GM12878 (cell line): ENCODE measurements around the gene NEMF. TPM values are rescaled to one million over a fixed set of nuclear protein-coding genes. Genes with fewer than 3 reads are reported as not detected.

Source experiments
- EGR1 ChIP-seq, 2 experiments: IDR thresholded peaks; 1 replicate in 1 of 2; 2 replicates in 1 of 2; pipeline ENCODE4 v1.6.1; 2011 to 2012; ENCODE audit warnings: low read depth in 2 of 2, low read length in 2 of 2, borderline replicate concordance in 1 of 2, mild to moderate bottlenecking in 1 of 2, moderate library complexity in 1 of 2
- MLLT1 ChIP-seq: fragments of 450-650 bp; IDR thresholded peaks from 2 replicates; pipeline ENCODE4 v1.6.1; 2016; ENCODE audit warnings: mild to moderate bottlenecking
- MTA3 ChIP-seq: IDR thresholded peaks from 2 replicates; pipeline ENCODE4 v1.6.1; 2012; ENCODE audit warnings: low read length, inconsistent platforms, borderline replicate concordance
- MXI1 ChIP-seq: fragments of 150-350 bp; IDR thresholded peaks from 2 replicates; pipeline ENCODE4 v1.6.1; 2011; ENCODE audit warnings: low read depth, mild to moderate bottlenecking, inconsistent platforms, low read length, improper control_type of control experiment
- PAX5 ChIP-seq: IDR thresholded peaks from 2 replicates; pipeline ENCODE4 v1.6.1; 2011; ENCODE audit warnings: low read depth, low read length, borderline replicate concordance
- PKNOX1 ChIP-seq: fragments of 450-650 bp; IDR thresholded peaks from 2 replicates; pipeline ENCODE4 v1.6.1; 2016; ENCODE audit warnings: mild to moderate bottlenecking
- POLR2AphosphoS2 ChIP-seq: IDR thresholded peaks from 2 replicates; pipeline ENCODE4 v1.6.1; 2011; ENCODE audit warnings: low read depth, mild to moderate bottlenecking, low read length, improper control_type of control experiment, moderate library complexity
- SKIL ChIP-seq: fragments of 450-650 bp; IDR thresholded peaks from 2 replicates; pipeline ENCODE4 v1.6.1; 2017; ENCODE audit warnings: mild to moderate bottlenecking, low read depth, inconsistent platforms; ENCODE audit not compliant: poor library complexity, severe bottlenecking
- SMARCA5 ChIP-seq: fragments of 450-650 bp; IDR thresholded peaks from 2 replicates; pipeline ENCODE4 v1.6.1; 2017; ENCODE audit warnings: mild to moderate bottlenecking
- TAF1 ChIP-seq: IDR thresholded peaks from 2 replicates; pipeline ENCODE4 v1.6.1; 2011; ENCODE audit warnings: mild to moderate bottlenecking, low read depth, low read length, borderline replicate concordance
- polyA plus RNA-seq, 11 experiments: library from polyadenylated mRNA; depleted of rRNA in 4 of 11; unstranded in 6 of 11; stranded (reverse) in 5 of 11; fragments of >200 nt; fragmentation: Nextera tagmentation in 4 of 11; fragmentation: Illumina TruSeq in 1 of 11; extraction: Ambion mirVana in 4 of 11; extraction: Trizol in 1 of 11; gene quantifications; 1 replicate in 1 of 11; 2 replicates in 10 of 11; pipeline versions ENCODE4 v1.2.1 to v1.2.3, GENCODE V29; 2011 to 2016; ENCODE audit warnings: inconsistent platforms in 2 of 11, missing spikeins in 2 of 11, low read depth in 1 of 11
- total RNA-seq, 4 experiments: library from RNA; depleted of rRNA in 3 of 4; stranded (reverse); fragments of >200 nt in 3 of 4; fragmentation: Illumina TruSeq in 1 of 4; extraction: Trizol in 1 of 4; gene quantifications; 2 replicates each; pipeline versions ENCODE4 v1.2.1 to v1.2.3, GENCODE V29; 2013 to 2021
- TF ChIP-seq, protein P1 (sequence below): IDR thresholded peaks from 2 replicates; pipeline ENCODE4 v1.6.1; 2012; ENCODE audit warnings: low read depth, low read length, improper control_type of control experiment
- TF ChIP-seq, protein P2 (sequence below): IDR thresholded peaks from 2 replicates; pipeline ENCODE4 v1.6.1; 2012; ENCODE audit warnings: mild to moderate bottlenecking, low read depth, low read length
- TF ChIP-seq, protein P3 (sequence below): fragments of 450-650 bp; formaldehyde crosslinking; IDR thresholded peaks from 2 replicates; pipeline ENCODE4 v1.5.0; 2022; ENCODE audit warnings: mild to moderate bottlenecking, missing genetic modification characterization
- TF ChIP-seq, protein P4 (sequence below): IDR thresholded peaks from 2 replicates; pipeline ENCODE4 v1.6.1; 2012; ENCODE audit warnings: low read length, inconsistent platforms

Gene NEMF
- total and polyA plus RNA-seq, 10 of the 15 experiments (the other 5 are each of a cell fraction or from before 2014, with no cell fraction given): 31.5 to 80.1 (median 61.1) TPM

GRCh38 chr14:49892301-49892635 is 39.7 kb upstream of the NEMF start (continued):
- TF ChIP-seq MLLT1 (peak; percentile 47), POLR2AphosphoS2 (peak; percentile 45; the same call in 1 of the 2 replicates), EGR1 (IDR thresholded peaks at IDR 0.05; ENCODE audit: borderline replicate concordance in 1 of 2, low read depth in 2 of 2, low read length in 2 of 2) (peak in 1 of 2 experiments; percentile 19; a peak in 1 of 3 replicates), TAF1 (0 out of 2 replicates have a peak, but pooled peaks have one; percentile 21), PAX5 (no peak), SKIL (peak; percentile 67), SMARCA5 (no peak), MTA3 (0 out of 2 replicates have a peak, but pooled peaks have one; percentile 31), MXI1 (peak; percentile 95), PKNOX1 (peak; percentile 73)
- TF ChIP-seq, protein P1, sequence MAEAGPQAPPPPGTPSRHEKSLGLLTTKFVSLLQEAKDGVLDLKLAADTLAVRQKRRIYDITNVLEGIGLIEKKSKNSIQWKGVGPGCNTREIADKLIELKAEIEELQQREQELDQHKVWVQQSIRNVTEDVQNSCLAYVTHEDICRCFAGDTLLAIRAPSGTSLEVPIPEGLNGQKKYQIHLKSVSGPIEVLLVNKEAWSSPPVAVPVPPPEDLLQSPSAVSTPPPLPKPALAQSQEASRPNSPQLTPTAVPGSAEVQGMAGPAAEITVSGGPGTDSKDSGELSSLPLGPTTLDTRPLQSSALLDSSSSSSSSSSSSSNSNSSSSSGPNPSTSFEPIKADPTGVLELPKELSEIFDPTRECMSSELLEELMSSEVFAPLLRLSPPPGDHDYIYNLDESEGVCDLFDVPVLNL: peak; percentile 71
- TF ChIP-seq, protein P2, sequence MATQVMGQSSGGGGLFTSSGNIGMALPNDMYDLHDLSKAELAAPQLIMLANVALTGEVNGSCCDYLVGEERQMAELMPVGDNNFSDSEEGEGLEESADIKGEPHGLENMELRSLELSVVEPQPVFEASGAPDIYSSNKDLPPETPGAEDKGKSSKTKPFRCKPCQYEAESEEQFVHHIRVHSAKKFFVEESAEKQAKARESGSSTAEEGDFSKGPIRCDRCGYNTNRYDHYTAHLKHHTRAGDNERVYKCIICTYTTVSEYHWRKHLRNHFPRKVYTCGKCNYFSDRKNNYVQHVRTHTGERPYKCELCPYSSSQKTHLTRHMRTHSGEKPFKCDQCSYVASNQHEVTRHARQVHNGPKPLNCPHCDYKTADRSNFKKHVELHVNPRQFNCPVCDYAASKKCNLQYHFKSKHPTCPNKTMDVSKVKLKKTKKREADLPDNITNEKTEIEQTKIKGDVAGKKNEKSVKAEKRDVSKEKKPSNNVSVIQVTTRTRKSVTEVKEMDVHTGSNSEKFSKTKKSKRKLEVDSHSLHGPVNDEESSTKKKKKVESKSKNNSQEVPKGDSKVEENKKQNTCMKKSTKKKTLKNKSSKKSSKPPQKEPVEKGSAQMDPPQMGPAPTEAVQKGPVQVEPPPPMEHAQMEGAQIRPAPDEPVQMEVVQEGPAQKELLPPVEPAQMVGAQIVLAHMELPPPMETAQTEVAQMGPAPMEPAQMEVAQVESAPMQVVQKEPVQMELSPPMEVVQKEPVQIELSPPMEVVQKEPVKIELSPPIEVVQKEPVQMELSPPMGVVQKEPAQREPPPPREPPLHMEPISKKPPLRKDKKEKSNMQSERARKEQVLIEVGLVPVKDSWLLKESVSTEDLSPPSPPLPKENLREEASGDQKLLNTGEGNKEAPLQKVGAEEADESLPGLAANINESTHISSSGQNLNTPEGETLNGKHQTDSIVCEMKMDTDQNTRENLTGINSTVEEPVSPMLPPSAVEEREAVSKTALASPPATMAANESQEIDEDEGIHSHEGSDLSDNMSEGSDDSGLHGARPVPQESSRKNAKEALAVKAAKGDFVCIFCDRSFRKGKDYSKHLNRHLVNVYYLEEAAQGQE: no peak
- TF ChIP-seq, protein P3, sequence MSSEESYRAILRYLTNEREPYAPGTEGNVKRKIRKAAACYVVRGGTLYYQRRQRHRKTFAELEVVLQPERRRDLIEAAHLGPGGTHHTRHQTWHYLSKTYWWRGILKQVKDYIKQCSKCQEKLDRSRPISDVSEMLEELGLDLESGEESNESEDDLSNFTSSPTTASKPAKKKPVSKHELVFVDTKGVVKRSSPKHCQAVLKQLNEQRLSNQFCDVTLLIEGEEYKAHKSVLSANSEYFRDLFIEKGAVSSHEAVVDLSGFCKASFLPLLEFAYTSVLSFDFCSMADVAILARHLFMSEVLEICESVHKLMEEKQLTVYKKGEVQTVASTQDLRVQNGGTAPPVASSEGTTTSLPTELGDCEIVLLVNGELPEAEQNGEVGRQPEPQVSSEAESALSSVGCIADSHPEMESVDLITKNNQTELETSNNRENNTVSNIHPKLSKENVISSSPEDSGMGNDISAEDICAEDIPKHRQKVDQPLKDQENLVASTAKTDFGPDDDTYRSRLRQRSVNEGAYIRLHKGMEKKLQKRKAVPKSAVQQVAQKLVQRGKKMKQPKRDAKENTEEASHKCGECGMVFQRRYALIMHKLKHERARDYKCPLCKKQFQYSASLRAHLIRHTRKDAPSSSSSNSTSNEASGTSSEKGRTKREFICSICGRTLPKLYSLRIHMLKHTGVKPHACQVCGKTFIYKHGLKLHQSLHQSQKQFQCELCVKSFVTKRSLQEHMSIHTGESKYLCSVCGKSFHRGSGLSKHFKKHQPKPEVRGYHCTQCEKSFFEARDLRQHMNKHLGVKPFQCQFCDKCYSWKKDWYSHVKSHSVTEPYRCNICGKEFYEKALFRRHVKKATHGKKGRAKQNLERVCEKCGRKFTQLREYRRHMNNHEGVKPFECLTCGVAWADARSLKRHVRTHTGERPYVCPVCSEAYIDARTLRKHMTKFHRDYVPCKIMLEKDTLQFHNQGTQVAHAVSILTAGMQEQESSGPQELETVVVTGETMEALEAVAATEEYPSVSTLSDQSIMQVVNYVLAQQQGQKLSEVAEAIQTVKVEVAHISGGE: no peak
- TF ChIP-seq, protein P4, sequence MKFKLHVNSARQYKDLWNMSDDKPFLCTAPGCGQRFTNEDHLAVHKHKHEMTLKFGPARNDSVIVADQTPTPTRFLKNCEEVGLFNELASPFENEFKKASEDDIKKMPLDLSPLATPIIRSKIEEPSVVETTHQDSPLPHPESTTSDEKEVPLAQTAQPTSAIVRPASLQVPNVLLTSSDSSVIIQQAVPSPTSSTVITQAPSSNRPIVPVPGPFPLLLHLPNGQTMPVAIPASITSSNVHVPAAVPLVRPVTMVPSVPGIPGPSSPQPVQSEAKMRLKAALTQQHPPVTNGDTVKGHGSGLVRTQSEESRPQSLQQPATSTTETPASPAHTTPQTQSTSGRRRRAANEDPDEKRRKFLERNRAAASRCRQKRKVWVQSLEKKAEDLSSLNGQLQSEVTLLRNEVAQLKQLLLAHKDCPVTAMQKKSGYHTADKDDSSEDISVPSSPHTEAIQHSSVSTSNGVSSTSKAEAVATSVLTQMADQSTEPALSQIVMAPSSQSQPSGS: peak; percentile 51; the same call in 1 of the 2 replicates
